Testis (tissue), 2 donors: ENCODE results near the gene MRPL37.

Experiments used
- CTCF ChIP-seq, 3 experiments: fragments of 450-650 bp in 2 of 3; fragments of 200-600 bp in 1 of 3; sonication (generic) in 1 of 3; IDR thresholded peaks; one replicate each; pipeline ENCODE4 v1.5.1; 2016 to 2019; ENCODE audit warnings: antibody characterized with exemption in 3 of 3, mild to moderate bottlenecking in 2 of 3, moderate library complexity in 1 of 3
- POLR2A ChIP-seq: fragments of 450-650 bp; IDR thresholded peaks from one replicate; pipeline ENCODE4 v1.6.1; 2017; ENCODE audit warnings: antibody characterized with exemption, mild to moderate bottlenecking, moderate library complexity

- TF ChIP-seq CTCF (IDR thresholded peaks at IDR 0.05) (no peak), POLR2A (no peak)
Measured at GRCh38 chr1:54218883-54219687, 19.1 kb downstream of the MRPL37 start.
